NCI-H524 treated with DMSO at 0.1 percent for 48 hours (cell line): ENCODE results near the gene ZSCAN16.
"Not testable (repeated sequence)": the region's sequence is repeated elsewhere in the genome, so short reads cannot be mapped to it uniquely, and the experiment has no call there.

Experiments
- DNase-seq: peaks from one replicate; lab custom pipeline; 2025; lab: John Stamatoyannopoulos, UW

Gene ZSCAN16

DNA sequence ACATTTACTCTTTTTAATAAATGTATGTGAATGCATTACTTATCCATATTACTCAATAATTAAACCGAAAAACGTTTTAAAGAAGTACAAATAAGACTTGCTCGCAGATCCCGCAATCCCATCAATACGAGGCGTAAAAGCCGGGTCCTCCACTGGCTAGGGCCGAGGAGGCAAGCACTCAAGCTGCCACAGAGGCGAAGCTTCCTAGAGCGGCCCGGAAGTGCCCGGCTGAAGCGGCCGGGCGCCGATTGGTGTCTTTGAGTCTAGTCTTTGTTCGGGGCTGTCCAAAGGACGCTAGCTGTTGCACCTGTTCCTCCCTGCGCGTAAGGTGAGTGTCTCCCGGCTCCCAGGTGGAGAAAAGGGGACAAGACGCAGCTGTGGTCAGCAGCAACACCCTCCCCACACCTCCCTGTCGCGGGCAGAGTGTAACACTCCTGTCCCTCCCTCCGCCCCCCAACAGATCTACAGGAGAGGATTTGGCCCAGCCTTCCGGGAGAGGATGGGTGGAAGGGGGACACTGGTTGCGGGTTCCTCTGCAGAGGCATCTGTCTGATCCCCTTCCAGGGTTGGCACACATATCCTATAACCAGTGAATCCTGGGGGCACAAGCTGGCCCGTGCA, at the start of gene ZSCAN16:
Gene ZSCAN16 (plus strand): TSS at position 260 of the 621 bp plus-strand sequence. CDS start 835 bp downstream, outside the sequence.
- peak; percentile 49 for DNase-seq

DNA sequence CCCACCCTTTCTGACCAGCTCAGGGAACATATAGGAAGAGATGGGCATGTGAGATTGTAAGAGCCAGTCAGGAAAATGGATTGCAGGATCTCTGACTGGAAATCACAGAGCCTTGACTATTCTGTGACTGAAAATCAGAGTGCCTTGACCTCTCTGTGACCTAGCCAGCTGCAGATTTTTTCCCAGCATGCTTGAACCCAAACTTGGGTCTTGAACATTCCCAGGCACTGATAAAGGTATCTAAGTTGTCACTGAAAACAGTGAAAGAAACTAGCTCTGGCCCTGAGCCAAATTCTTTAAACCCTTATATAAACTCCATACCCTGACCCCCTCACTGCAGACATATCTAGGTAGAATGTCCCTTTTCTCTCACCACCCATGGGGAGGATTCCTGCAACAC, 46.4 kb upstream of the ZSCAN16 start:
- no peak for DNase-seq

DNA sequence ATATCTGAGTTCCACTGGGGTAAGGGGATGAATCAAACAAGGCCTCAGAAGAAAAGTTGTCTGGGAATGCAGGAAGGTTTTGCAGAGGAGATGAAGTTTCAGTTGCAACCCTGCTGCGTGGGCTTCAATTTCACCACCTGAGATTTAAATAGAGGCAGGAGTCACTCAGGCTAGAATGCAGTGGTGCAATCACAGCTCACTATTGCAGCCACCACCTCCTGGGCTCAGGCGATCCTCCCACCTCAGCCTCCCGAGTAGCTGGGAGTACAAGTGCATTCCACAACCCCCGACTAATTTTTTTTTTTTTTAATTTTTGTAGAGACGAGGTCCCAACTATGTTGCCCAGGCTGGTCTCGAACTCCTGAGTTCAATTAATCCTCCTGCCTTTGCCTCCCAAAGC, 45.6 kb upstream of the ZSCAN16 start:
- no peak for DNase-seq

DNA sequence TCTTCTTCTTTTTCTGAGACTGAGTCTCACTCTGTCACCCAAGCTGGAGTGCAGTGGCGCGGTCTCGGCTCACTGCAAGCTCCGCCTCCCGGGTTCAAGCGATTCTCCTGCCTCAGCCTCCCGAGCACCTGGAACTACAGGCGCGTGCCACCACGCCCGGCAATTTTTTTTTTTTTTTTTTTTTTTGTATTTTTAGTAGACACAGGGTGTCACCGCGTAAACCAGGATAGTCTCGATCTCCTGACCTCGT, 44.1 kb upstream of the ZSCAN16 start, which contains the start of gene ZNF165:
Gene ZNF165 (plus strand): TSS at position 188 of the 250 bp plus-strand sequence. CDS start 4,913 bp downstream, outside the sequence.
- not testable (repeated sequence) for DNase-seq

DNA sequence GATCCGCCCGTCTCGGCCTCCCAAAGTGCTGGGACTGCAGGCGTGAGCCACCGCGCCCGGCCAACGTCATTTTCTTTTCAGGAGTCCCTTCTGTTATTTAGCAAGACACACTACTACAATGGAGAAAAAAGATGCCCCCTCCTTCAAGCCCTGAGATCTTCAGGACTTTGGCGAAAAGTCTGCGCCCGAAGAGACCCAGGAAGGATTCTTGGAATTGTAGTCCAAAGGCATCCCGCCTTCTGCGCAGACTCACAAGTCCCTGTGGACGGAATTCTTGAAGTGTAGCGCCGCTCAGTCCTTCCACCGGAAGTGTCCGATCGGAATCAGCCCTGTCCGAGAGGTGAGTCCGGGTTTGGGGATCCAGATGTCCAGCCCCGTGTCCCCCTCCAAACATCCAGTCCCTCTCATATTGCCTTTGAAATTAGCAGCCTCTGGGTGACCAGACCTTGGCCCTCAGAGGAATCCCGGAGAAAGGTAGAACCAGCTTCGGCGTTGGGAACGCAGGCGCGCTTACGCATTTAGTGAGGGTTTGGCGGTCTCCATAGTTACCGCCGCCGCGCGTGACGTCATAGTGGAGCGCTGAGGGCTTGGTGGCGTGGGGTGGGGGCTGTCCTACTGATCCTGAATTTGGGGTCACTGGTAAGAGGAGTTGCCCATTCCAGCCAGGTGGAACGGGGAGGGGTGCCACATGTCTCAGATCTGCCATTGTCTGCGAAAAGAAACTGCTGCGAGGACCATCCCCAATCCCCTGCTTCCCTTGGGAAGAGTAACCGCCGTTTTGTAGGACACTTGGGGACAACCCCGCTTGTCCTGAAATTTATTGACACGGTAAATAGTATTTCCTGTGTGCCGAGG, 43.6 kb upstream of the ZSCAN16 start:
- DNase-seq: peak; percentile 71

DNA sequence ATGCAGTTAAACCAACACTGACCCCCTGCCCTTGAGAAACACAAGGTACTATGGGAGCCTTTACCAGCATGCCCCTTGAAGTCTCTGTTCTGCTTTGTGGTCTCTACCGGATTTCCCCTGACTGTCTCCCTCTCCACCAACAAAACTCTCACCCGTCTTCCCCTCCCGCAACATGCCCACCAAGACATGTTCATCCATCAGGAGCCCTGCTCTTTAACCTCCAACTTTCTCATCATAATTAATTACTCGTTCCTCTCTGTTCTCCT, 43.0 kb upstream of the ZSCAN16 start:
- no peak for DNase-seq

DNA sequence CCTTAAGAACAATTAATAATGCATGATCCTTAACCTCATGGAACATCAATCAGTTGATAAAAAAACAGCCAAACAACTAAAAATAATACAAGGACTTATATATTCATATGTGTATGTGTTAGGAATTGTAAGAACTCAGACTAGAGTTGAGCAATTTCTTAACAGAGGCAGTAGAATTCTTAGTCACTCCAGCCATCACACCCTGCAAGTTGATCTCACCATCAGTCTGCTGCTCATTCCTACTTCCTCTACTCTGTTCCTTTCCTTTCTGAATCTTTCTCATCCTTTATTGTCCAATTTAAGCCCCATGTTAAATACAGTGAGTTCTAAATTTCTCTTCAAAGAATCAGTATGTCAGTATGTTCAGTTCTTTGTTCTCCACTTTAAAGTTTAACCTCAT, 41.5 kb upstream of the ZSCAN16 start:
- no peak for DNase-seq

DNA sequence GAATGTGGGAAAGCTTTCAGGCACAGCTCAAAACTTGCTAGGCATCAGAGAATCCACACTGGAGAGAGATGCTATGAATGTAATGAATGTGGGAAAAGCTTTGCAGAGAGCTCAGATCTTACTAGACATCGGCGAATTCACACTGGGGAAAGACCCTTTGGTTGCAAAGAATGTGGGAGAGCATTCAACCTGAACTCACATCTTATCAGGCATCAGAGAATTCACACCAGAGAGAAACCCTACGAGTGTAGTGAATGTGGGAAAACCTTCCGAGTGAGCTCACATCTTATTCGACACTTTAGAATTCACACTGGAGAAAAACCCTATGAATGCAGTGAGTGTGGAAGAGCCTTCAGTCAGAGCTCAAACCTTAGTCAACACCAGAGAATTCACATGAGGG, 35.4 kb upstream of the ZSCAN16 start:
- DNase-seq: no peak

DNA sequence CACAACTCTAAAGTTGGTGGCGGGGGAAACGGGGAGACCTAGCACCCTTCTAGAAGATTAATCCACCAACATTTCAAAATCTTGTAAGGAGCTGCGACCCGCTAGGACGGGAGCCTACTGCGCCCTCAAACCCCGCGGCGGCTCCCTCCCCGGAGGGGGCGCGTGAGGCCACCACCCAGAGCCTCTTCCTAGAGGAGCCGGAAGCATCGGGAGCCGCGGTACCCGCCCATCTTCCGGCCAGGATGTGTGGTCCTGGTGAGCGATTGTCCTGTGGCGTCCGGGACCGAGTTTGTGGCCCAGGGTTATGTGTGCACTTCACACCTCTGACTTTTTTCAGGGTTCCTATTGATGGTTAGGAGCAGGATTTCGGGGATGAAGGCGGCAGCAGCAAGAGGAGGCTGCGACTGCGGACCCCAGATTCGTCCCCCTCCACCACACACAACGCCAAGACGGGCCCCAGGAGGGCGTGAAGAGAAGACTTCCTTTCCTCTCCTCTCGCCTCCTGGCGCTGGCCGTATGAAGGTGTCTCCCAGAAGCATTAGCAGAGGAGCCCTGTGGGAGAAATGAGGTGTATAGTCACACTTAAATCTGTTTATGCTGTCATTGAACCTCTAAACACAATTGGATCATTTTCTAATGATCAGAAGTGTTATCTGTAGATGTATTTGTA, 33.4 kb upstream of the ZSCAN16 start:
- no peak for DNase-seq

DNA sequence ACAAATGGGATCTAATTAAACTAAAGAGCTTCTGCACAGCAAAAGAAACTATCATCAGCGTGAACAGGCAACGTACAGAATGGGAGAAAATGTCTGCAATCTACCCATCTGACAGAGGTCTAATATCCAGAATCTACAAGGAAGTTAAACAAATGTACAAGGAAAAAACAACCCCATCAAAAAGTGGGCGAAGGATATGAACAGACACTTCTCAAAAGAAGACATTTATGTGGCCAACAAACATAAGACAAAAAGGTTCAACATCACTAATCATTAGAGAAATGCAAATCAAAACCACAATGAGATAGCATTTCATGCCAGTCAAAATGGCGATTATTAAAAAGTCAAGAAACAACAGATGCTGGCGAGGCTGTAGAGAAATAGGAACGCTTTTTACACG, 22.2 kb upstream of the ZSCAN16 start:
- not testable (repeated sequence) for DNase-seq

DNA sequence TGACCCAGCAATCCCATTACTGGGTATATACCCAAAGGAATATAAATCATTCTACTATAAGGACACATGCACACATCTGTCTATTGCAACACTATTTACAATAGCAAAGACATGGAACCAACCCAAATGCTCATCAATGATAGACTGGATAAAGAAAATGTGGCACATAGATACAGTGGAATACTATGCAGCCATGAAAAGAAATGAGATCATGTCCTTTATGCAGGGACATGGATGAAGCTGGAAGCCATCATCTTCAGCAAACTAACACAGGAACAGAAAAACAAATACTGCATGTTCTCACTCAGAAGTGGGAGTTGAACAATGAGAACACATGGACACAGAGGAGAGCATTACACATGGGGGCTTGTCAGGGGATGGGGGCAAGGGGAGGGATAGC, 21.7 kb upstream of the ZSCAN16 start:
- not testable (repeated sequence) for DNase-seq

DNA sequence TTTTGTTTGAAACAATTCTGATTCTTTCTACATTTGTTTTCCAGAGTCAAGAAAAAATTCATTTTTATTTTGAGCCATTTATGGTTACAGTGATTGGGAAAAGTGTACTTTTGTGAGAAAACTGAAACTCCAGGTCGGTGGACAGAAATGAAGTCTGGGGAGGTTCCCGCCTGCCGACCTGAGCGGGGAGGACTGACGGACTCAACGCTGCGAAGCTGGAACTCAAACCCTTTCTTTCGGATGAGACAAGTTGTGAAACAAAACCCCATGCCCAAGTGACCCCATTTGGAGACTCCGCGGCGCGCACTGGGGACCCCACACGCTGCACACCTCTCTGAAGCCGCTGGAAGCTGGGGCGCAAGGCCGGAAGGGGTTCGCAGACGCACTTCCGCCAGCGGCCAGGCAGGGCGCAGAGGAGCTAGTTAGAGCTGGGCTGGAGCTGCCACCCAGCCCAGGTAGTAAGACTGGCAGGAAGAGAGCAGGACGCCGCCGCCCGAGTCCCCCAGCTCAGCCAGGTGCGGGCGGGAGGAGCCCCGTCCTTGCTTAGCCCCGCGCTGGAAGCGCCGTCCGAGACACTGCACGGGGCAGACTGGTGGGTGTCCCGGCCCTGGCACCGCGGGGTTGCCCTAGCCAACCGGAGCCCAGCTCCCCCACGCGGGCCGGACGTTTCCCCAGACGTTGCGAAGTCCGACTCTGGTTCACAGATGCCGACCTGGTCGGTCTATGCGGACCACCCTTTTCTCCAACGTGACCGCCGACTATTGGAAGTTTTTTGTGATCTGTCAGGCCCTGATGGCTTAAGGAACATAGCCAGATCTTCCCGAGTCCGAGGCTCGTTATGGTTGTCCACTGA, 19.8 kb upstream of the ZSCAN16 start:
- peak; percentile 29 for DNase-seq

DNA sequence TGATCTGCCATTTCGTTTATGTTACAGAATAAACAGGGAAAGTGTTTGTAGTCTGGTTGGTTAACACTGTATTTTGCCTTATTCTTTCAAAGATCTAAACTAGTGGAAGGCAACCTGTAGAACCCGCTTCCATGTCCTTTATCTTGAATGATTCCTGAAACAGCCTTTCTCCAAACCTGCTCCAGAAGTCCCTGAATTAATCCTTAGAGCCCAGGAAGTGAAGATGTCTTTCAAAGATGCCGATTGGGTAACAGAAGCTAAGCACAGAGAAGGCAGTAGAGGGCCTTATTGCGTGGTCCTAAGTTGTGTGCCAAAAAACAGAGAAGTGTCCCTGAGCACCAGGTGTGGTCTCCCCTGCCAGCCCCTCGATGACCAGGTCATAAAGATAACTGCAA, 19.2 kb upstream of the ZSCAN16 start:
- peak; percentile 1 for DNase-seq

DNA sequence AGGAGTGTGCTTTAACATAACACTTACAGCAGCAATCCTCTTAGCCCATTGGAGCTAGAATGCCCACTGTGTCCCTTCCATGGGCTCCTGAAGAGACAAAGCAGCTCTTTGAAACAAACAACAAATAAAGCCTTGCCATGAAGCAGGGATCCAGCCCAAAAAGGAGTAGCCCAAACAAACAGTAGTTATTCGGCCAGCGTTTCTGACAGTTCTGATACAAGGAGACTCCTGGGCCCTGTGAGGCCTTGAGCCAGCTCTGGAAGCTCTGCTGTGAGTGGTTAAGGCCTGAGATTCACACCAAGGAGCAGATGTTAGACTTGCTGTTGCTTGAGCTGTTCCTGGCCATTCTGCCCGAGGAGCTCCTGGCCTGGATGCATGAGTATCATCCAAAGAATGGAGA, 16.9 kb upstream of the ZSCAN16 start:
- no peak for DNase-seq

DNA sequence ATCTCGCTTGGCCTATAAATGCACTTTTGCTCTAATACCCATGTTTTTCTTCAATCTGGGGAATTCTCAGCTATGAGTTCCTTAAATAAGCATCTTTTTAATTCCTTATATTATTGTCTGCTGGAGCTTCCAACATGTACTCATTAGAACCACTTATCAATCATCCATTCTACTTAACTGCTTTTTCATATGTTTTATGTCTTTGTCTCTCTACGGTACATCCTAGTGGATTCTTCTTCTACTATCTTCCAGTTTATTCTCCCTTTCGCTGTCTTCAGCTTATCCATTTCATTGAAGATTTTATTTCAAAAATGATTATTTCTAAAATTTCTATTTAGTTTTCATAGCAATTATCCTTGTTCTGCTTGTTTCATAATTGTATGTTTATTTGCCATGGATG, 12.4 kb upstream of the ZSCAN16 start:
- DNase-seq: no peak

DNA sequence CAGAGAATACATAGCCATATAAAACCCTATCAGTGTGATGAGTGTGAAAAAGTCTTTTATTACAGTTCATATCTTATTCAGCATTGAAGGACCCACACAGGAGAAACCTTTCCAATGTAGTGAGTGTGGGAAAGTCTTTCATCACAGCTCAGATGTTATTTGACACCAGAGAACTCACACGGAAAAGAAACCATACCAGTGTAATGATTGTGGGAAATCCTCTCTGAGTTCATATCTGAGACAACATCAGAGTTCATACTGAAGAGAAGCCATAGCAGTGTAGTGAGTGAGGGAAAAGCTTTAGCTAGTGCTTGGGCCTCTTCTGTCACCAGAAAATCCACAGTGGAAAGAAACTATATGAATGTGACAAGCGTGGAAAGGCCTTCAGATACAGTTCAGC, 8.6 kb upstream of the ZSCAN16 start:
- DNase-seq: no peak

DNA sequence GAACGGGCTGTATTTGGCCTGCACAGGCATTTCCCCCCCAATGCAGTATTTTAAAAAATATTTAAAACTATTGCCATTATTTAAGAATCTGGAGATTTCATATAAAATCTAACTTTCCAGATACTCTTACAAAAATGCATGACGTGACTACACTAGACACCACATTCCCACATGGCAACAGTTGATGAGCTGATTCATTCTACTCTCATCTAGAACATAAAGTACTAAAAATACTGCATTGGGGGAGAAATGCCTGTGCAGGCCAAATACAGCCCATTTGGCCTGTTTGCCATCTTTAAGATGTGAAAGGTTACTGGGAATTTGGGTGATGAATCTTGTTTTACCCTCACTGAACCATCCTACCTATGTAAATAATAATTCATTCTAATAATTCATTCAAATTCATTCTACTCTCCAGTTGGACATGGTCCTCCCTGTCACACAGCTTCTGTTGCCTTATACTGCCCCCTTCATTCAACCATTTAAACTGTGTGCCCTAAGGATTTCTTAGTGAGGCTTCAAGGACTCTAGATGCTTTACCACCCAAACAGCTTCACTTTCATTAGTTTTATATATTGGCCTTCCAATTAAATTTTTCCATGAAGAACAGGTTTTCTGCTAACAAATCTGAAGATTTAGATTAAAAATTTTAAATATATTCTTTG, 6.9 kb upstream of the ZSCAN16 start:
- DNase-seq: no peak

DNA sequence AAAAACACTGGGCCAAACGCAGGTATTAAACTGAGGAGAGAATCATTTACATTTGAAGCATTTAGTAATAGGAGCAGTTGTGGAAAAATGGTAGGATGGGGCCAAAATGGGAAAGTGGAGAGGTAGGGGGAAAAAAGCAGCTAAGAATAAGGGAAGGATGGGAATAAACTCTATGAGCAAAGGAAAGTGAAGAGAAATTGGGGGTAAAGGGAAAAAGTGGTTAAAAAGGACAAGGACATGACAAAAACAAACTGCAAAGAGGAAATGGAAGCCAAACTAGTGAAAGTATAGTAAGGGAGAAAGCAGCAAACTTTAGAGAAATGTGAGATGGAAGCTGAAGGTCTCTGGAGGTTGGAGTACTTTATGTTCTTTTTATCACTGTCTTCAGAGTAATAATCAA, 6.2 kb upstream of the ZSCAN16 start:
- DNase-seq: no peak

DNA sequence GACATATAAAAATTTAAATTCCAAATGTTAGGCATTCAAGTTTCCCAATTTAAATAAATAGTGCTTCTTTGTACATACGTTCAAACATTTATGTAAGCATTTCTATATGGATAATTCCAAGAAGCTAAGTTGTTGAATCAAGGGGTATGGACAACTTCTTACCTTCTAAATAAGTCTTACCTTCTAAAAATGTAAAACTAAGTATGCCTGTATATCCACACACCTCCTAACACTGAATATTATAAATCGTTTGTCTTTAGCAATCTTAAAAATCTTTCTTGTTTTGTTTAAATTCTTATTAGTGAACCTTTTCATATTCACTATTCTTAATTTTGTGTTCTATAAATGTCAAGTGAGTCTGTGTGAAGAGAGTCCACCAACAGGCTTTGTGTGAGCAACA, 2.5 kb upstream of the ZSCAN16 start:
- no peak for DNase-seq

DNA sequence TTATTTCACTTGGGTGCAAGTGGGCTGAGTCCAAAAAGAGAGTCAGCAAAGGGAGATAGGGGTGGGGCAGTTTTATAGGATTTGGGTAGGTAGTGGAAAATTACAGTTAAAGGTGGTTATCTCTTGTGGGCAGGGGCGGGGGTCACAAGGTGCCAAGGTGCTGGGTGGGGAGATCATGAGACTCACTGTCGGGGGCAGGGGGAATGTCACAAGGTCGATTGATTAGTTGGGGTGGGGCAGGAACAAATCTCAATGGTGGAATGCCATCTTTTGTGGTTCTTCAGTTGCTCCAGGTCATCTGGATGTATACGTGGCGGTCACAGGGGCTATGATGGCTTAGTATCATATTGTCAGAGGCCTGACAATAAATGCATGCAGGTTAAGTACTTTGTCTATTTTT, 2.1 kb upstream of the ZSCAN16 start:
- not testable (repeated sequence) for DNase-seq

DNA sequence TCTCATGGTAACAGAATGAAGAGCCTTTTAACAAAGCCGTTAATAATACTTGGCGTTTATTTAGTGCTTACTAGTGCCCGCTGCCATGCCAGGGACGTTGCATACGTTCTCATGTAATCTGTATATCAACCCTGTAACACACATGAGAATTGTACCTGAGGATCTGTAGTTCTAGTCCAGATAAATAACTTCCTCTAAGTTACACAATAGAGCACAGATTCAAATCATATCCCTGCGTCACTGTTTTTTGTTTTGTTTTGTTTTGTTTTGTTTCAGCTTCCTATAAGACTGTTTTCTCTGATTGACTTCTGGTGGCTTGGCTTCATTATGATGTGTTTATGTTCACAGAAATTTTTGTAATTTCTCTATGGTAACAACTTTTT, 553 bp downstream of the ZSCAN16 start:
- no peak for DNase-seq

DNA sequence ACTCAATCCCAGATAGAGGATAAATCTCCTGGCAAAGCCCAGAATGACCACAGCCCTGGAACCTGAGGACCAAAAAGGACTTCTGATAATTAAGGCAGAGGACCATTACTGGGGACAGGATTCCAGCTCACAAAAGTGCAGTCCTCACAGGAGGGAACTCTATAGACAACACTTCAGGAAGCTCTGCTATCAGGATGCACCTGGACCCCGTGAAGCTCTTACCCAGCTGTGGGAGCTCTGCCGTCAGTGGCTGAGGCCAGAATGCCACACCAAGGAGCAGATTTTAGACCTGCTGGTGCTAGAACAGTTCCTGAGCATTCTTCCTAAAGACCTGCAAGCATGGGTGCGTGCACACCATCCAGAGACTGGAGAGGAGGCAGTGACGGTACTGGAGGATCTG, 992 bp downstream of the ZSCAN16 start:
- DNase-seq: no peak
